ENCODE data around the gene ATP6V1F.

Gene ATP6V1F

GRCh38 chr7:128879939-128880746, 17.5 kb downstream of the ATP6V1F start:
- Mint-ChIP-seq H3K9me3 (no peaks in the 10 kb centered on the region), H3K36me3 (ENCODE audit: low read depth) (no peaks in the 10 kb centered on the region), H3K27ac (no peak overlapping the region), H3K27me3 (no peaks in the 10 kb centered on the region), H3K4me1 (ENCODE audit: low read depth) (peaks cover 4% of the 10 kb centered on the region), H3K4me3 (no peak overlapping the region)

- Mint-ChIP-seq H3K9me3 (no peaks in the 10 kb centered on the region), H3K27me3 (peaks cover 3% of the 10 kb centered on the region), H3K27ac (no peak overlapping the region), H3K4me1 (ENCODE audit: low read depth) (peaks cover 4% of the 10 kb centered on the region), H3K4me3 (no peak overlapping the region), H3K36me3 (ENCODE audit: low read depth) (no peaks in the 10 kb centered on the region)
These were observed 18.3 kb downstream of the ATP6V1F start for GRCh38 chr7:128880791-128881457.

GRCh38 chr7:128881458-128882125, 18.9 kb downstream of the ATP6V1F start:
- H3K27ac Mint-ChIP-seq, result no peak overlapping the region
- H3K4me3 Mint-ChIP-seq, result no peak overlapping the region
- H3K27me3 Mint-ChIP-seq, result peaks cover 4% of the 10 kb centered on the region
- H3K9me3 Mint-ChIP-seq, result no peaks in the 10 kb centered on the region
- H3K36me3 Mint-ChIP-seq (ENCODE audit: low read depth), result no peaks in the 10 kb centered on the region
- H3K4me1 Mint-ChIP-seq (ENCODE audit: low read depth), result peaks cover 4% of the 10 kb centered on the region

- peaks cover 4% of the 10 kb centered on the region for H3K4me1 Mint-ChIP-seq (ENCODE audit: low read depth)
- H3K27ac Mint-ChIP-seq, result no peak overlapping the region
- no peak overlapping the region for H3K4me3 Mint-ChIP-seq
- H3K36me3 Mint-ChIP-seq (ENCODE audit: low read depth), result no peaks in the 10 kb centered on the region
- no peaks in the 10 kb centered on the region for H3K9me3 Mint-ChIP-seq
- peaks cover 4% of the 10 kb centered on the region for H3K27me3 Mint-ChIP-seq
These were observed 19.5 kb downstream of the ATP6V1F start for GRCh38 chr7:128882134-128882533.

GRCh38 chr7:128883622-128884448, 21.2 kb downstream of the ATP6V1F start:
- H3K27ac Mint-ChIP-seq, result no peak overlapping the region
- no peaks in the 10 kb centered on the region for H3K36me3 Mint-ChIP-seq (ENCODE audit: low read depth)
- no peak overlapping the region for H3K4me3 Mint-ChIP-seq
- H3K27me3 Mint-ChIP-seq, result peaks cover 4% of the 10 kb centered on the region
- H3K4me1 Mint-ChIP-seq (ENCODE audit: low read depth), result peaks cover 4% of the 10 kb centered on the region
- H3K9me3 Mint-ChIP-seq, result no peaks in the 10 kb centered on the region

GRCh38 chr7:128884561-128885369, 22.1 kb downstream of the ATP6V1F start:
- Mint-ChIP-seq H3K4me3 (no peak overlapping the region), H3K27ac (no peak overlapping the region), H3K27me3 (peaks cover 7% of the 10 kb centered on the region), H3K4me1 (ENCODE audit: low read depth) (peaks cover 4% of the 10 kb centered on the region), H3K36me3 (ENCODE audit: low read depth) (no peaks in the 10 kb centered on the region), H3K9me3 (no peaks in the 10 kb centered on the region)

GRCh38 chr7:128885370-128886187, 22.9 kb downstream of the ATP6V1F start:
- no peak overlapping the region for H3K4me3 Mint-ChIP-seq
- H3K4me1 Mint-ChIP-seq (ENCODE audit: low read depth), result peaks cover 7% of the 10 kb centered on the region
- peaks cover 13% of the 10 kb centered on the region for H3K27me3 Mint-ChIP-seq
- H3K27ac Mint-ChIP-seq, result no peak overlapping the region
- no peaks in the 10 kb centered on the region for H3K9me3 Mint-ChIP-seq
- H3K36me3 Mint-ChIP-seq (ENCODE audit: low read depth), result no peaks in the 10 kb centered on the region

GRCh38 chr7:128886391-128887168, 23.9 kb downstream of the ATP6V1F start:
- H3K9me3 Mint-ChIP-seq, result no peaks in the 10 kb centered on the region
- no peaks in the 10 kb centered on the region for H3K36me3 Mint-ChIP-seq (ENCODE audit: low read depth)
- no peak overlapping the region for H3K4me3 Mint-ChIP-seq
- peaks cover 13% of the 10 kb centered on the region for H3K27me3 Mint-ChIP-seq
- H3K27ac Mint-ChIP-seq, result no peak overlapping the region
- H3K4me1 Mint-ChIP-seq (ENCODE audit: low read depth), result peaks cover 7% of the 10 kb centered on the region

GRCh38 chr7:128887169-128888038, 24.7 kb downstream of the ATP6V1F start:
- Mint-ChIP-seq H3K4me1 (ENCODE audit: low read depth) (peaks cover 7% of the 10 kb centered on the region), H3K9me3 (no peaks in the 10 kb centered on the region), H3K27ac (no peak overlapping the region)

GRCh38 chr7:128888039-128888755, 25.5 kb downstream of the ATP6V1F start:
- H3K4me1 Mint-ChIP-seq (ENCODE audit: low read depth), result peaks cover 7% of the 10 kb centered on the region
- no peaks in the 10 kb centered on the region for H3K9me3 Mint-ChIP-seq
- no peak overlapping the region for H3K4me3 Mint-ChIP-seq
- H3K36me3 Mint-ChIP-seq (ENCODE audit: low read depth), result no peaks in the 10 kb centered on the region
- peaks cover 13% of the 10 kb centered on the region for H3K27me3 Mint-ChIP-seq
- H3K27ac Mint-ChIP-seq, result no peak overlapping the region

More at GRCh38 chr7:128887169-128888038, 24.7 kb downstream of the ATP6V1F start:
- no peak overlapping the region for H3K4me3 Mint-ChIP-seq
- H3K36me3 Mint-ChIP-seq (ENCODE audit: low read depth), result no peaks in the 10 kb centered on the region
- peaks cover 13% of the 10 kb centered on the region for H3K27me3 Mint-ChIP-seq

GRCh38 chr7:128888756-128889095, 26.1 kb downstream of the ATP6V1F start:
- Mint-ChIP-seq H3K9me3 (no peaks in the 10 kb centered on the region), H3K4me3 (no peak overlapping the region), H3K27me3 (peaks cover 13% of the 10 kb centered on the region), H3K27ac (no peak overlapping the region), H3K4me1 (ENCODE audit: low read depth) (peaks cover 3% of the 10 kb centered on the region), H3K36me3 (ENCODE audit: low read depth) (no peaks in the 10 kb centered on the region)

GRCh38 chr7:128889121-128889520, 26.5 kb downstream of the ATP6V1F start:
- Mint-ChIP-seq H3K27me3 (peaks cover 13% of the 10 kb centered on the region), H3K36me3 (ENCODE audit: low read depth) (no peaks in the 10 kb centered on the region), H3K9me3 (no peaks in the 10 kb centered on the region), H3K4me3 (no peak overlapping the region), H3K4me1 (ENCODE audit: low read depth) (peaks cover 3% of the 10 kb centered on the region), H3K27ac (no peak overlapping the region)

Data from stimulated activated naive CD8-positive, alpha-beta T cell treated with anti-CD3 and anti-CD28 coated beads, Interleukin-15, Interleukin-2, amounts not matched to agents 100 ng/mL and 50 ng/mL, for 24 hours (primary cell).